Posterior cingulate gyrus (tissue), 11 donors: Measurements from ENCODE around the gene SEPTIN5.

ENCODE experiments used
- DNase-seq, 10 donors: peaks; one replicate each; pipeline versions ENCODE4 v3.0.0 to v3.0.0-alpha.2; 2020 to 2021; ENCODE audit warnings: mixed read lengths in 3 of 10
- intact Hi-C: fragments of 100-400 bp; cut with DNase I; formaldehyde crosslinking; loops from one replicate; pipeline ENCODE4 v1.15.1; 2023

The SEPTIN5 gene

DNA sequence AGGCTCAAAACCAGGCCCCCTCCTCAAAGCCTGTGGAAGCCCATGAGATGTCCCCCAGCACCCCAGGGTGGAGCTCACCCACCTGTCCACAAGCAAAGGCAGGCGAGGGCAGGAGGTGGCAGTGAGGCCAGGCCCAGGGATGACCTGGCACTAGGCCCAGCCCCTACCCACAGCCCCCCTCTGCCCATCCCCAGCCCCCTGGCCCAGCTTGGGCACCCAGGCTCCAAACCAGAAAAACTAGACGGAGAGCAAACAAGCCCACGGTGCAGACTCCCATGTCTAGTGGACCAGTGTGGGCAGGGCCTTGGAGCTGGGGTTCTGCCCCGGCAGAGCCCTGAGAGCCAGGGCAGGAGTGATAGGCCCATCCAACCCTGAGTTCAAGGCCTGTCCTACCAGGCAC lies 29.3 kb downstream of the SEPTIN5 start:
- intact Hi-C loops: no loop called here
- no peak for DNase-seq

DNA sequence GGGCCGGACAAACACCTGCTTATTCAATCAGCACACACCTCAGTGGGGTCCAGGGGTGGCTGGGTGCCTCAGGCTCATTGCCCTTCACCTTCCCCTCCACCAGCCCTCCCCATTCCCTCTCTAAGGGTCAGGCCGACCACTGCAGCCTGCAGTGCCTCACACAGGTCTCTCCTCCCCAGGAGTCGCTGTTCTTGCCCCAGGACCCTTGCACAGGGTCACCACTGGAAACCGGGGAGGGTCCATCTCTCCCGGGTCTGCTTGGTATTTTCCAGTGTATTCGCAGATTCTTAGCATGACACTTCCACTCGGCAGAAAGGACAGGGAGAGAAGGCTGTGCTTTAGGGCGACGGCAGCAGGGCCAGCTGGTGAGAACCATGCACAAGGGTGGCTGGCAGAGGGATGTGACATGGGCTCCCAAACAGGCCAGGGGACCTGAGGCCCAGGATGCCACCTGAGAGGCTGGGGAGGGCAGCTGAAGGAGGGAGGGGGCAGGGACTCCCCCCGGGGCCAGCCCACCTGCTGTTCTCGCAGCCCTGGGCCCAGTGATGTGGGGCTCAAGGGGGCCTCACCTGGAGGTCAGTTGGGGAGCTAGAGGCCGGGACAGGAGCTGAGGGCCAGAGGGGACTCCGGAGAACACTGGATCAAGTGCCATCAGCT lies 30.2 kb downstream of the SEPTIN5 start:
- DNase-seq: no peak
- intact Hi-C loops: no loop called here

DNA sequence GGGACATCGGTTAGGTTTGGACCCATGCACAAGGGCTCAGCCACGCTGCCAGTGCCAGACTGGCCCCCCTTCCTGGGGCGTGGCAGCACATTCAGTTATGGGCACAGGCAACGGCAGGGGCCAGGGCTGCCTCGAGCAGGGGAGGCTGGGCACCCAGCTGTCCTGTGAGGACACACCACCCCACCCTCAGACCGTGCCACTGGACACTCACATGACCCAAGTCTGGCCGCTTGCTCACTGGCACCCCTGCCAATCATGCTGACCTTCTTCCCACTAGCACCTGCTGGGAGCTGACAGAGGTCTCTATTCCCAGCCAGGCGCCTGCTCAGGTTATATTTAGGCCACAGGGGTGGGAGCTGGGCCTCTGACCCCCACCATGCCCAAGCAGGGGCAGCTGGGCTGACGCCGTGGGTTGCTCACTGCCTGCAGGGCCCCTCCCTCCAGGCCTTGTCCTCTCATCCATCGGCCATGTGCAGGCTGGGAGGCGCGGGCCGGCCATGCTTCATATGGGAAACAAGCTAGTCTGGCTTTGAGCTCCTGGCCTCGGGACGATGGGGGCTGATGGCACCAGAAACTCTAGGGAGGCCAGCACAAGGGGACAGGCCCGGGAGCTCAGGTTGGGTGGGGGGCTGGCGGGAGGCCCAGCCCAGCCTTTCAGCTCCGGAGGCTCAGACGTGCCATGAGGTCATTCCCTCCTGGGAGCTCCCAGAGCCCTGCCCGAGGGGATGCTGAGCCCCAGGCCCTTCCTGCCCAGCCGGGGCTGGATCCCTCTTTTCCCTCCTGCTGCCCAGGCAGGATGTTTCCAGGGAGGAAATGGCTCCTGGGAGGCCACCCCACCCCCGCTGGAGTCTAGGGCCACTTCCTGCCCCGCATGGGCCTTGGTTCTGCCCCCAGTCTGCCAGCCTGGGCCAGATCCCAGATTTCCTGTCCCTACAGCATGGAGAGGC lies 31.1 kb downstream of the SEPTIN5 start:
- intact Hi-C loops: no loop called here
- no peak for DNase-seq

DNA sequence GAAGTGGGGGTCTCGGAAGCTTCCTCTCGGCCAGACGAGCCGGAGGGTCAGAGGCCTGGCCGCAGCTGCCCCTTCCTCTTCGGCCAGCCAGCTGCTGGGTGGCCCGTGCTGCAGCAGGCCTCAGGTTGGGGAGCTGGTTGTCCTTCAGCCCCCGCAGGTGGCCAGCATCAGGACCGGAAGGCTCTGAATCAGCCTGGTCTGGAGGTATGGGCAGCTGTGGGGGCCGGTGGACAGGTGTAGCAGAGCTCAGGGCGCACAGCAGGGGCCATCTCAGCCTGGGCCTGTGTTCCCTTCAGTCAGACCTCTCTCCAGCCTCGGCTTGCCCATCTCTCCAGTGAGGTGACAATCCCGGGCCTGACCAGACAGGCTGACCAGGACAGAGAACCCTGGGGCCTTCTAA lies 32.4 kb downstream of the SEPTIN5 start:
- intact Hi-C loops: no loop called here
- DNase-seq: no peak

DNA sequence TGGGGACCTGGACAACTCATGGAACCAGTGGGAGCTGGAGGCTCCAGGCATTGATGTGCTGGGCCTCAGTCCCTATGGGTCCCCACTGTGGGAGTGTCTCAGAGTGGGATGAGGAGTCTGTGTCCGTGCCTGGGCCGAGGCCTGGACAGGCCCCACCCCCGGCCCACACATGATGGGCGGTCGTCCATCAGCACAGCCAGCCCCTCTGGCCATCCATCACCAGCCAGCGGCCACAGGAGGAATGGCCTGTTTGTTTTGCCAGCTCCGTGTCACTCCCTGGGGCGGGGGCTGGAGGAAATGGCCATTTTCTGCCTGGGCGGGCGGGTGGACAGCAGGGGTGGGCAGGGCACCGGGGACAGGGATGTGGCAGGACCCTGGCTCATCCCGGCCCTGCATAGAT lies 33.2 kb downstream of the SEPTIN5 start:
- intact Hi-C loops: no loop called here

DNA sequence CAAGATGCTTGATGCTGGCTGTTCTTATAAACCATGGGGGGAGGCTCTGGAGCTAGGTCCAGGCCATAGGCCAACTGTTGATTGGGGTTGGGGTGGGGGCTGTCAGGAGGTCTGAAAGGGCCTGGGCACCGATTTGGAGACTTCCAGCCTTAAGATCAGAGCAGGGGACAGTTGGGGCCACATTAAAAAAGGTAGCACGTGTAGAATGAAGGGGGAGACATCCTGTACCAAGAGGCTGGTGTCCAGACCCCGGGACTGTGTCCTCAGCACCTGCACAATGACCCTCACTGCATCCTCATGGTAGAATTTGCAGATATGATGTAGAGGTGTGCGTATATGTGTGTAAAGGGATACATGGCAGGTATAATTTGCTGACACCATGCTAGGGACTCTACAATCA lies 33.8 kb downstream of the SEPTIN5 start:
- intact Hi-C loops: no loop called here
- no peak for DNase-seq

More for the DNA sequence above, 33.2 kb downstream of the SEPTIN5 start:
- DNase-seq: no peak

DNA sequence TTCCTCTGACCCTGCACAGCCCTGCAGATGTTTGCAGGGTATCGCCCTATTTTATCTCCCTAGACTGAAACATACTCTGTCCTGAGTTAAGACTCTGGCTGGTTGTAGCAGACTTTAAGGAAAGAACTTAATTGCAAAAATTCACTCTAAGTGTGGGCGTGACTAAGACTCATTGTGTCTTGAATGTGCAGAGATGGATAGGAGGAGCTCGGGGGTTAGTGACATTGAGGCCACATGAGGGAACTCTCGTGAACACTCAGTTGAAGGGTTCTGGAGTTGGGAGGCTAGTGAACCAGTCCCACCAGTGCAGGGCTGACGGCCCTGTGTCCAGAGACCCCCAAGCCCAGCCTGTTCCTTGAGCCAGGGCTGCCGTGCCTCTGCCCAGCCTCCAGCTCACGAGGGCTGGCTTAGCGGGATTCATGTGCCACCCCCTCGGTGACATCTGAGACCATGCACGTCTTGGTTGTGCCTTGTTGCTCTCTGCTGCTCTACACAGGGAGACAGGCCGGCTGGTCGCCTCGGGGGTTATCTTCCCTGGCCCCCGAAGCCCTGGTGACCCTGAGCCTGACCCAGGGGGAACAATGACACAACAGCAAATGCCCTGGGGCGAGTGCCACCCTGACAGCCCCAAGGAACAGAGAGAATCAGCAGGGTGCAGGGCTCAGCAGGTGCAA lies 34.8 kb downstream of the SEPTIN5 start:
- DNase-seq: no peak
- intact Hi-C loops: no loop called here

DNA sequence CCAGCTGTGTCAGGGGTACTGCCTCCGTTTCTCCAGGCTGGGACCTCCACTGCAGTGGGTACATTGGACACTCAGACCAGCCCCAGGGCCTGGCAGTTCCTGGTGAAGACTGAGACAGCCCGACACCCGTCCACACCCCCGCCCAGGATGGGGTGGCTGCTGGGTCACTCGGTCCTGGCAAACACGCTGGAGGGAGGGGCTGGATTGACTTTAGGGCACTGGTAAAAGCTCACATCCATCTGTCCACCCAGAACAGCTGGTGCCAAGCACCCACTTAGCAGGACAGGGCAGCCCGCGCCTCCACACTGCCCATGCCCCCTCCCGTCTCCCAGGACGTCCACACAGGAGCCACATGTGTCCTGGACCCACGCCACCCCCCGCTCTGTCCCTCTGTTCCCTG lies 35.6 kb downstream of the SEPTIN5 start:
- intact Hi-C loops: no loop called here
- DNase-seq: no peak

DNA sequence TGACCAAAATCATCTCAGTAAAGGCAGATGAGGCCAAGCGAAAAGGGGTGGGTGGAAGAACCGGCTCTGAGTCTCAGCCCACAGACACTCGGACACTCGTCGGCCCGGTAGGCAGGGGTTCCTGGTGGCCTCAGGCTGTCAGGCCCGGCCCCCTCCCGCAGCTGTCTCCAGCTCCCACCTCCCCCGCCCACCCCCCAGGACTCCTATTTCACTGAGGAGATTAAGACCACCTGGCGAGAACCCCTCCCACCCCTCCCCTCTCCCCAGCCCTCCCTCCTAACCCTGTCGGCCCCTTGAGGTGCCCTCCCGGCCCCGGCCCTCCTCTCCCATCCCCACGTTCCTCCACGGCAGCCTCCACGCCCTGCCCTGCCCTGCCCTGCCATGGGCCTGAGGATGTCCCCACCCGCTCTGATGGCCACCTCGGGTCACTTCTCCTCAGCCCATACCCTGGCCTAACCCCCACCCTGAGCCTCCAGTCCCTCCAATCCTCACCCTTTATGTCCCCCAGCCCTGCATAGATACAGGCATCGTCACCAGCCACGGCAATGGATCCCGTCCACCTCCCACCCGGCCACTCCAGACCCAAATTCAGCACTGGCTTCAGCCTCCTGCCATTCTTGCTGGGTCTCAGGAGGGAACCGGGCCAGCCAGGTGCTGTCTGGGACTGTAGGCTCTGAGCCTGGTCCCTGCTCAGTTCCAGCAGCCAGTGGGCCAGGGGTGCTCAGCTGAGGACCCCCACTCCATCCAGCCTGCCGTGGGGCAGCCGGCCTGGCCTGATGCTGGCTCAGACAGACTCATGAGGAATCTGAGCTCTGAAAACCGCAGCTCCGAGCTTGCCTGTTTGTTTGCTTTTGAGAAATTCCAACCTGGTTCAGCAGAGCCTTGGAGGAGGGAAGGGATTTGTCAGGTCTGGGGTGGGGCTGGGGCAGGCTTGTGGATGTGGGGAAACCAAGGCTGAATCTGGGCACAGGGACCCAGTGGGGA lies 36.5 kb downstream of the SEPTIN5 start:
- intact Hi-C loops: no loop called here
- no peak for DNase-seq

DNA sequence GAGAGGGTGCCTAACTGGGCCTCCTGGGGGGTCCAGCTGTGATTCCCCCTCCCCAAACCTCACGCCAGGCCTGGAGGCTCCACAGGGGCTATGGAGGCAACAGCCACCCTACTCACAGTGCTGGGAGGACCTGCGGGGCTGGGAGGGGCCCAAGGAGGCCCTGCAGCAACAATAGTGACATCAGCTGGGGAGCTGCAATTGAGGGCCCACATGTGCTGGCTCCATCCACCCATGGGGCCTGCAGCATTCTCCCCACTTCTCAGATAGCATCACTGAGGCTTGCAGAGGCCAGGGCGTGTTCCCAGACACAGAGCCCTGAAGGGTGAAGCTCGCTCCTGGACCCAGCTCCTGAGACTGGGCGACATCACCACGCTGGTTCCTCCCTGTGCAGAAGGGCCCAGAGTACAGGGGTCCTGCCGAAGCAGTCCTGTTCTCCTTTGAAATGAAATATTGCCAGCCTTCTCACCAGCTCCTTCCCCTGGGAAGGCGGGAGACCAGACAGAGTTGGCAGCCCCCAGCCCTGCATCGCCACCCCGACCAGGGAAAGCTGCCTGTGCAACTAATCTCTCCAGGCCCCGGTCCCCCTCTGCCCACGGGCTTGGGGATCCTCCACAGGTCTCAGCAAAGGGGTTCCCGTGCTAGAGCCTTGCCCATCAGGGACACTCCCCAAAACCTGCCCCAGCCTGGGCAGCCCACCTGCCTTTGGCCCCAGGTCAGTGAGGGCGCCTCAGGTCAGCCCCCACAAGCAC lies 37.4 kb downstream of the SEPTIN5 start:
- intact Hi-C loops: no loop called here
- DNase-seq: no peak

DNA sequence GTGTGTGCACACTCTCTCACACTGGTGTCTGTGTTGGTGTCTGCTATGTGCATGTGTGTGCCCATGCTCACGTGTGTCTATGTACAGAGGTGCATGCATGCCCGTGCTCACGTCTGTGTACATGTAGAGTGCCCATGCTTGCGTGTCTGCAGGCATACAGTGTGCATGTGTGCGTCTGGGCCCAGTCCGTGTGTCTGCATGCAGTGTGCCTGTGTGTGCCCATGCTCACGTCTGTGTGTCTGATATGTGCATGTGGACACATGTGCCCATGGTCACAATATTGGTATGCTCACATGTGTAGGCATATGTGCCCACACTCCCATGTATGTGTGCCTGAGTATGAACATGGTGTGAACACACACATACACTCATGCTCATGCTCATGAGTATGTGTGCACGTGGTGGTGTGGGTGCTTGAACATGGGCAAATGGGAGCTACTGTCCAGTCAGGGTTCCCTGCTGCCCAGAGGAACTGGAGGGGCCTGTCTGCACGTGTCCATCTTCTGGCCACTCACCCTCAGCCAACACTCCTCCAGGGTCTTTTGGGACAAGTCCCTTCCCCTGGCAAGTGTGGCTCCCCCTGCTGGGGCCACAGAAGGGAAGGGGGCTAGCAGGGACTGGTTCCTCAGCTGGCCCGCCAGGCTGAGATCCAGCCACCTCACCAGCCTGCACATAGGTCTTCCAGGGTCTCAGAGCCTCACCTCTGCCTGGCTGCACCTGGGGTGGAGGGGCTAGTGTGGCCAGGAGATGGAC lies 39.0 kb downstream of the SEPTIN5 start:
- no peak for DNase-seq
- intact Hi-C loops: no loop called here

DNA sequence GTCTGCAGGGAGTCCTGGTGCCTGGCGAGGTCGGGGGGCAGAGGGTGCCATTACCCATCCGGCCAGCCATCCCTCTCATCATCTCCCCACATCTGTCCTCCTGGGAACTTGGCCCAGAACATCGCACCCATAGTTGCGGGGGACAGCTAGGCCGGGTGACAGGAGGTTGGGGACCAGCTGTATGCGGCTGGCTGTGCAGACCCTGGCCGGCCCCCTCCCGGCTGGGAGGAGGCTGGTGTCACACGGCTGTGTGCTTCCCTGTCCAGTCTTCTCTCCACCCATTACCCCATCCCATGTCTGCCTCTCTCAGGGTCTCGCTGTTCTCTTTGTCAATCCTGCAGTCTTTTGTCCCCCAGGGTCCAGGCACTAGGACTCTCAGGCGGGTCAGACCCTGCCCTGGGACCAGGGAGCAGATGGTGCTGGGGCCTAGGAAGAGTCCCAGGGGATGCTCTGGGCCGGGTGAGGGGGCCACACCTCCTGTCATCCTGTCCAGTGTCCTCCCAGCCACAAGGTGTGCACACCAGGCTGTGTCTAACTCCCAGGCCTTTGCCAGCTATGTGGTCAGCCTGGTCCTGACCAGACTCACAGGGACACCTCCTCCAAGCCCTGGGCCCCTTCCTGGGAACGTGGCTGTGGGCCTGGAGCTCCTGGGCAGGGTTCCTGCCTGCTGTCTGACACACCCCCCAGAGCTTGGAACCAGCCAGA lies 39.8 kb downstream of the SEPTIN5 start:
- intact Hi-C loops: no loop called here

DNA sequence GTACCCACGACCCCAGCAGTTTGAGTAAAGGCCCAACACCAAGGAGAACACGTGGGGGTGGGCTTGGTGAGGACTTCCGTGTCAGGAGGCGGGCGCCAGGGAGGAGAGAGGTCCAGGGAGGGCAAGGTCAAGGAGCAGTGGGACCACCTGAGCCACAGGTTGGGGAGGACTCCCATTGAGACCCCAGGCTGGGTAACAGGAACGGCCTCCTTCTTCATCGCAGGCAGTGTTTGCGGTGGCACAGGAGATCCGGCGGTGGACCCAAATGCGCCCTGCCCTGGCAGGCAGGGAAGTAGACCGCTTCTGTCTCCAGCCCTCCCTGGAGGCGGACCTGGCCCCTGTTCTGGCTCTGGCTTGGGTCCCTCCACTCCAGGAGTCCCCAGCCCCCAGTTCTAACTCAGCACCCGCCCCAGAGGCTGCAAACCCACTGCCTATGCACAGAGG lies 40.4 kb downstream of the SEPTIN5 start:
- DNase-seq: no peak
- intact Hi-C loops: no loop called here

More for the DNA sequence above, 39.8 kb downstream of the SEPTIN5 start:
- DNase-seq: no peak

DNA sequence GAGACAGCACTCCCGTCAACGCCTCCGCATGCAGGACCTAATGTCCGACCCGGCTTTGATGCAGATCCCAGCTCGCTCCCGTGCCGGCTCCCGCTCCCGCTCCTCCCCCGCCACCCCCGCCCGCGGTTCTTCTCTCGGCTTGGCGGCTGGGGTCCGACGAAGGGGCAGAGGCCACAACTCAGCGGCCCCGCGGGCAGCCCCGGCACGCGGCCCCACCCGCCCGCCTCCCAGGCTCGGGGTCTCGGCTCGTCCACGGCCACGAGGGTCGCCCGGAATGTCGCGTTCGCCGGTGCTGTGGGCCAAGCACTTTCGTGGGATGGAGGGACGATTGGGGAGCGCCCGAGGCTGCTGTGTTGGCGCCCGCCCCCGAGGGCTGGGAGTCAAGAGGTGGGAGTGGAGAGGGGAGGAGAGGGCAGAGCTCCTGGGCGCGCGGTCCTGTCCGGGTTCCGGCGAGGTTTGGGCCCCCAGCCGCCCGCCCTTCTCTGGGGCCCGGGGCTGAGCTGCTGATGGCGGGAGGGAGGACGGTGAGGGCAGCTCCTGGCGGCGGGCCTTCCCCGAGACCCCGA lies 40.9 kb downstream of the SEPTIN5 start:
- DNase-seq: no peak
- intact Hi-C loops: no loop called here

DNA sequence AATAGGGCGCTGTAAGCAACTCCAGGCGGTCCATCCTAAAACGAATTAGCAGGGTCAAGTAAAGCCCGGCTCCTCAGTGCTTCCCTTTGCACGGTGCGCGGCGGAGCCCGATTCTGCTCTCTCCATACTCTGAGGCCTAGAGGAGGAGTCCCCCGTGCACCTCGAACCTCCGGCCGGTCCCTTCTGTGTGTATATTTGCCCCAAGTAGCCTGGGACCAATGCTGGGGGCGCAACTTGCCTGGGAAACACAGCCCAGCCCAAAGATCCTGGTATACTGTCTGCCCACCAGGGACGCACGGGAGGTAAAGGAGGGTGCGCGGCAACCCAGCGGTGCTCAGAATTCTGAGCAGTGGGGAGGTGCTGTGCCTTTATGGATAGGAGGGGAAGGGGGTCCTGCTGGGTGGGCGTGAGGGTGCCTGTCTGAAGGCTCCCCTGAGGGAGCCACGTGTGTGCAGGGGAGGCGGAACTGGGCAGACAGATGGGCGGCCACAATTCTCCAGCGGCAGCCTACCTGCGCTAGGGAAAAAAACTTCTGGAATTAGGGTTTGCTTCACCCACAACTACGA lies 41.5 kb downstream of the SEPTIN5 start:
- DNase-seq: no peak
- intact Hi-C loops: no loop called here

DNA sequence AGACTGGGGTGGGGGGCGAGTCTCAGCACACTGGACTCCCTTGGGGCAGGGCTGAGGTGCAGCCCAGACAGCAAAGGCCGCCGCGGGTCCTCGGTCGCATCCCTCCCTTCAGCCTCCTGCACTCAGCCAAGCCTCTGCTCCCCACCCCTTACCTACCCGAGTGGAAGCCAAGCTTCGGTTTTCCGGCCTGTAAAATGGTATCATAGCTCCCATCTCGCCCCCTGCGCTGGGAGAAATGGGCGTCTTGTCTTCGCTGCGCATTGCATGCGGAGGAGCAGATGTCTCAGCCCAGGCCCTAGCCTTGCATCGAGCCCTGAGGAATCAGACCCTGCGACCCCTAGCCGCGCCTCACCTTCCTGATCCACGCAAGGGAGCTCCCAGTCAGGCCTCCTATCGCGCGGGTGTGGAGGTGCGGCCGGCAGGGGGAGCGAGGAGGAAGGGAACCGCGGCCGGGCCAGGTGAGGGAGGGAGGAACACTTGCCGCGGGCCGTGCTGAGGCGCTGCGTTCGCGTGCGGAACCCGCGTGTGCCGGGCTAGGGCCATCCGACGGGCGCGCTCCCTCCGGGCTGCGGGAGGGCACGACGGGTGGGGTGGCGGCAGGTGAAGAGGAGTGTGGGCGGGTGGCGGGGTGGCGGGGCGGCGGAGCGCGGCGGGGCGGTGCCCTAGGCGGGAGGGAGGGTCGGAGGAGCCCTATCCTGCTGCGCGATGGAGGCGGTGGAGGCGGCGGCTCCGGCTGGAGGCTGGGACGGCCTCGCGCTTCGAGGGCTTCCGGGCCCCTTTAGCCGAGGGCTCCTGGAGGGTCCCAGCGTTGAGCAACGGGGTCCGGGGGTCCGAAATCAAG lies 42.2 kb downstream of the SEPTIN5 start:
- intact Hi-C loops: no loop called here
- no peak for DNase-seq
